Liver (tissue), 3 donors: ENCODE results near the gene TDP2.

Experiments used
- GABPA ChIP-seq, 2 donors: IDR thresholded peaks in 1 of 2; conservative IDR thresholded peaks in 1 of 2; 2 replicates each; pipeline ENCODE4 v1.6.1; 2016; ENCODE audit warnings: antibody characterized with exemption in 2 of 2, mild to moderate bottlenecking in 1 of 2, moderate library complexity in 1 of 2
- JUND ChIP-seq, 2 donors: IDR thresholded peaks; 2 replicates each; pipeline ENCODE4 v1.6.1; 2016; ENCODE audit warnings: antibody characterized with exemption in 2 of 2
- MAX ChIP-seq: IDR thresholded peaks from 2 replicates; pipeline ENCODE4 v1.6.1; 2016; ENCODE audit warnings: antibody characterized with exemption
- SP1 ChIP-seq: IDR thresholded peaks from 2 replicates; pipeline ENCODE4 v1.6.1; 2018; ENCODE audit warnings: antibody characterized with exemption, mild to moderate bottlenecking
- TAF1 ChIP-seq: conservative IDR thresholded peaks from 2 replicates; pipeline ENCODE4 v1.6.1; 2016; ENCODE audit warnings: antibody characterized with exemption, mild to moderate bottlenecking
- TF ChIP-seq, protein P1 (sequence below): fragments of 150-350 bp; IDR thresholded peaks from 2 replicates; pipeline ENCODE4 v1.5.1; 2017; ENCODE audit warnings: improper control_type of control experiment, low read depth, low read length; ENCODE audit not compliant: missing input control
- donor health status: healthy.
- donor health status: healthy.

DNA sequence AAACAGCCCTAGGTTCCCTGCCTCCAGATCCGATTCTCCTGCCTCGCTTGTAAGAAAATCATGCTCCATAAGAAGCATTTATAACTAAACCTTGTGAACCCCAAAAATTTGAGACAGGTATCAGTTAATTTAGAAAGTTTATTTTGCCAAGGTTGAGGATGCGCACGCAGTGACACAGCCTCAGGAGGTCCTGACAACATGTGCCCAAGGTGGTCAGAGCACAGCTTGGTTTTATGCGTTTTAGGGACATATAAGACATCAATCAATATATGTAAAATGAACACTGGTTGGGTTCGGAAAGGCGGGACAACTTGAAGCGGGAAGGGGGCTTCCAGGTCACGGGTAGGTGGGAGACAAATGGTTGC, 2.3 kb upstream of the TDP2 start:
- TF ChIP-seq, protein P1, sequence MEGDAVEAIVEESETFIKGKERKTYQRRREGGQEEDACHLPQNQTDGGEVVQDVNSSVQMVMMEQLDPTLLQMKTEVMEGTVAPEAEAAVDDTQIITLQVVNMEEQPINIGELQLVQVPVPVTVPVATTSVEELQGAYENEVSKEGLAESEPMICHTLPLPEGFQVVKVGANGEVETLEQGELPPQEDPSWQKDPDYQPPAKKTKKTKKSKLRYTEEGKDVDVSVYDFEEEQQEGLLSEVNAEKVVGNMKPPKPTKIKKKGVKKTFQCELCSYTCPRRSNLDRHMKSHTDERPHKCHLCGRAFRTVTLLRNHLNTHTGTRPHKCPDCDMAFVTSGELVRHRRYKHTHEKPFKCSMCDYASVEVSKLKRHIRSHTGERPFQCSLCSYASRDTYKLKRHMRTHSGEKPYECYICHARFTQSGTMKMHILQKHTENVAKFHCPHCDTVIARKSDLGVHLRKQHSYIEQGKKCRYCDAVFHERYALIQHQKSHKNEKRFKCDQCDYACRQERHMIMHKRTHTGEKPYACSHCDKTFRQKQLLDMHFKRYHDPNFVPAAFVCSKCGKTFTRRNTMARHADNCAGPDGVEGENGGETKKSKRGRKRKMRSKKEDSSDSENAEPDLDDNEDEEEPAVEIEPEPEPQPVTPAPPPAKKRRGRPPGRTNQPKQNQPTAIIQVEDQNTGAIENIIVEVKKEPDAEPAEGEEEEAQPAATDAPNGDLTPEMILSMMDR = no peak
- TF ChIP-seq MAX = no peak
- no peak for TF ChIP-seq GABPA (IDR thresholded peaks at IDR 0.05 in 1 of 2, conservative IDR thresholded peaks at IDR 0.05 in 1 of 2)
- TF ChIP-seq SP1 = no peak
- no peak for TF ChIP-seq TAF1
- no peak for TF ChIP-seq JUND (IDR thresholded peaks at IDR 0.05)
